ENCODE measurements around the gene PPP3R1. TPM values are rescaled to one million over a fixed set of nuclear protein-coding genes. Genes with fewer than 3 reads are reported as not detected.

PPP3R1 gene
- total RNA-seq, 1 experiment from 2014 or later, result 70.9 TPM

DNA sequence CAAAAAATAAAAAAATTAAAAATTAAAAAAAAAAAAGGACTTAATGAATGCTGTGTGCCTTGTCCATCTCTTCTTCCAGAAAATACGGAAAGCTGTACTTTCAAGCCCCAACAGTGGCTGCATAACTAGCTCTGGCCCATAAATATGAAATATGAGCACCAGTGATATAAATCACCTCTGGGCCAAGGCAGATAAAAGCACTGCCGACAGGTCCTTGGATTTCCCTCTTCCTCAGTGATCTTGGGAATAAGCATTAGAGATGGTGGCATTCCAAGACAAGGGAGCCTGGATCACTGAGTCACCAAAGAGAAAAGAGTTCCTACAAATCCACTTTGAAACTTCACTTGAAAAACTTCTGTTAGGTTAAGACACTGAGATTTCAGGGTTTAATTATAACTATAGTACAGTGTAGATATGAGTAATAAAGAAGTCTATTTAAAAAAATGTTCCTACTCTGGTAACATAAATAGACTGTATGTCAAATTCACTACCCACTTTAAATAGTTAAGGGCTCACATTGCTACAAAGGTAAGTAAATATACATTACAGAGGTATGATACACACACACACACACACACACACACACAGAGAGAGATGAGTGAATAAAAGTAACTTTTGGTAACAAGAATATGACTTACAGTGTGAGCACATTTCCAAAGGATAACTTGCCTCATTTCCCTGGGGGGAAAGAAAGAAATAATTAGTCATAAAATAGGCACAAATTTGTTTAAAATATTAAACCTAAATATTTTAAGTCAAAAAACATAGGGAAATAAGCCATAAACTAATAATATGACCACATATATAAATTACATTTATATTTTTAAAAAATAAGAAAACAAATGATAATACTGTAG lies 35.6 kb downstream of the PPP3R1 start:
- ChIA-PET POLR2A (interaction anchor here (0.5 kb wide), 1 partner anchor 9 kb away, joined by 3 read pairs; no protein-coding TSS in a partner anchor), CTCF (no interaction called here)
- DNase-seq, result no peak
- Mint-ChIP-seq H3K4me1 (ENCODE audit: low read depth, unreplicated experiment) (peaks cover 21% of the 10 kb centered on the region), H3K27me3 (ENCODE audit: insufficient read depth, unreplicated experiment) (no peaks in the 10 kb centered on the region), H3K4me3 (ENCODE audit: unreplicated experiment) (no peak overlapping the region), H3K27ac (ENCODE audit: unreplicated experiment) (no peak overlapping the region), H3K36me3 (ENCODE audit: insufficient read depth, unreplicated experiment) (peaks cover 25% of the 10 kb centered on the region), H3K9me3 (ENCODE audit: unreplicated experiment) (no peaks in the 10 kb centered on the region)
- Histone ChIP-seq H3K9me3 (no peaks in the 10 kb centered on the region), H3K4me3 (ENCODE audit: low read depth, low read length) (no peak overlapping the region), H3K36me3 (ENCODE audit: control insufficient read depth, insufficient read depth, low read length) (no peaks in the 10 kb centered on the region), H3K4me1 (peaks cover 2% of the 10 kb centered on the region; the same call in 1 of the 2 replicates), H3K27me3 (replicated peaks; ENCODE audit: control insufficient read depth, insufficient read depth, low read length) (no peaks in the 10 kb centered on the region)
- intact Hi-C loops (cut with micrococcal nuclease; ENCODE audit: unreplicated experiment), result no loop called here
- TF ChIP-seq, protein P1, sequence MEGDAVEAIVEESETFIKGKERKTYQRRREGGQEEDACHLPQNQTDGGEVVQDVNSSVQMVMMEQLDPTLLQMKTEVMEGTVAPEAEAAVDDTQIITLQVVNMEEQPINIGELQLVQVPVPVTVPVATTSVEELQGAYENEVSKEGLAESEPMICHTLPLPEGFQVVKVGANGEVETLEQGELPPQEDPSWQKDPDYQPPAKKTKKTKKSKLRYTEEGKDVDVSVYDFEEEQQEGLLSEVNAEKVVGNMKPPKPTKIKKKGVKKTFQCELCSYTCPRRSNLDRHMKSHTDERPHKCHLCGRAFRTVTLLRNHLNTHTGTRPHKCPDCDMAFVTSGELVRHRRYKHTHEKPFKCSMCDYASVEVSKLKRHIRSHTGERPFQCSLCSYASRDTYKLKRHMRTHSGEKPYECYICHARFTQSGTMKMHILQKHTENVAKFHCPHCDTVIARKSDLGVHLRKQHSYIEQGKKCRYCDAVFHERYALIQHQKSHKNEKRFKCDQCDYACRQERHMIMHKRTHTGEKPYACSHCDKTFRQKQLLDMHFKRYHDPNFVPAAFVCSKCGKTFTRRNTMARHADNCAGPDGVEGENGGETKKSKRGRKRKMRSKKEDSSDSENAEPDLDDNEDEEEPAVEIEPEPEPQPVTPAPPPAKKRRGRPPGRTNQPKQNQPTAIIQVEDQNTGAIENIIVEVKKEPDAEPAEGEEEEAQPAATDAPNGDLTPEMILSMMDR (IDR thresholded peaks at IDR 0.05; ENCODE audit: insufficient read depth in 1 of 2, low read depth in 1 of 2, low read length in 1 of 2, severe bottlenecking in 1 of 2, unreplicated experiment in 1 of 2), result no peak
- no TSS peak for BruUV-seq (replicated peaks)

DNA sequence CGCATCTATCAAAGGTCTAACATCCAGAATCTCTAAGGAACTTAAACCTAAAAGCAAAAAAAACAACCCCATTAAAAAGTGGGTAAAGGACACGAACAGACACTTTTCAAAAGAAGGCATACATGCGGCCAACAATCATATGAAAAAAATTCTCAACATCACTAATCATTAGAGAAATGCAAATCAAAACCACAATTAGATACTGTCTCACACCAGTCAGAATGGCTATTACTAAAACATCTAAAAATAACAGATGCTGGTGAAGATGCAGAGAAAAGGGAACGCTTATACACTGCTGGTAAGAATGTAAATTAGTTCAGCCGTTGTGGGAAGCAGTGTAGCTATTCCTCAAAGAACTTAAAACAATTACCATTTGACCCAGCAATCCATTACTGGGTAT lies 38.0 kb downstream of the PPP3R1 start:
- peaks cover 22% of the 10 kb centered on the region for H3K36me3 Mint-ChIP-seq (ENCODE audit: insufficient read depth, unreplicated experiment)
- no TSS peak for BruUV-seq (replicated peaks)
- no peak overlapping the region for H3K4me3 ChIP-seq (ENCODE audit: low read depth, low read length)
- DNase-seq, result no peak
- ChIA-PET POLR2A (no interaction called here), CTCF (no interaction called here)
- H3K9me3 Mint-ChIP-seq (ENCODE audit: unreplicated experiment), result no peaks in the 10 kb centered on the region
- H3K4me1 ChIP-seq, result peaks cover 4% of the 10 kb centered on the region; the same call in 1 of the 2 replicates
- no peak overlapping the region for H3K4me3 Mint-ChIP-seq (ENCODE audit: unreplicated experiment)
- H3K9me3 ChIP-seq, result no peaks in the 10 kb centered on the region
- peaks cover 27% of the 10 kb centered on the region for H3K4me1 Mint-ChIP-seq (ENCODE audit: low read depth, unreplicated experiment)
- H3K27me3 Mint-ChIP-seq (ENCODE audit: insufficient read depth, unreplicated experiment), result no peaks in the 10 kb centered on the region
- TF ChIP-seq, protein P1 (IDR thresholded peaks at IDR 0.05; ENCODE audit: insufficient read depth in 1 of 2, low read depth in 1 of 2, low read length in 1 of 2, severe bottlenecking in 1 of 2, unreplicated experiment in 1 of 2), result no peak
- H3K36me3 ChIP-seq (ENCODE audit: control insufficient read depth, insufficient read depth, low read length), result no peaks in the 10 kb centered on the region
- intact Hi-C loops (cut with micrococcal nuclease; ENCODE audit: unreplicated experiment), result no loop called here
- no peak overlapping the region for H3K27ac Mint-ChIP-seq (ENCODE audit: unreplicated experiment)
- H3K27me3 ChIP-seq (replicated peaks; ENCODE audit: control insufficient read depth, insufficient read depth, low read length), result no peaks in the 10 kb centered on the region

DNA sequence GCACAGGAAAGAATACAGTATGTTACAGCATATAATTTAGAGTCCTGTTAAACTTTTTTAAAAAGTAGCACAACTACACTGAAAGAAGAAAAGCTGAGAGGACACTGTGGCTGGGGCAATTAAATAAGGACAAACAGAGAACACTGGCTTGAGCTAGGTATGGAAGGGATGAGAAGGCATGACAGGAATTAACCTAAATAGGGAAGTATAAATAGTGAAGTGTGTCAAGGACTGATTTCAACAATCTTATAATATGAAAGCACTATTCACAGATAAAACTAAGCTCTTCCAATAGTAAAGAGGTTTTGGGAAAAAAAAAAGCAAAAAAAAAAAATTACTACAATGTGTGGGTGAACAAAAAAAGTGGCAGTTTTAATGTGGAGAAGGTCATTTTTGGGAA lies 45.5 kb downstream of the PPP3R1 start:
- no peak overlapping the region for H3K4me3 Mint-ChIP-seq (ENCODE audit: unreplicated experiment)
- POLR2A ChIA-PET, result interaction anchor here (1.0 kb wide), 1 partner anchor 46 kb away, joined by 3 read pairs; the partner anchor contains the start of gene PPP3R1
- H3K4me1 Mint-ChIP-seq (ENCODE audit: low read depth, unreplicated experiment), result peaks cover 19% of the 10 kb centered on the region

More for the DNA sequence above, 45.5 kb downstream of the PPP3R1 start:
- BruUV-seq (replicated peaks), result no TSS peak
- intact Hi-C loops (cut with micrococcal nuclease; ENCODE audit: unreplicated experiment), result no loop called here
- no peak for DNase-seq
- H3K27ac Mint-ChIP-seq (ENCODE audit: unreplicated experiment), result no peak overlapping the region
- H3K36me3 ChIP-seq (ENCODE audit: control insufficient read depth, insufficient read depth, low read length), result no peaks in the 10 kb centered on the region; the same call in 1 of the 2 replicates
- H3K27me3 ChIP-seq (replicated peaks; ENCODE audit: control insufficient read depth, insufficient read depth, low read length), result no peaks in the 10 kb centered on the region
- TF ChIP-seq, protein P1 (IDR thresholded peaks at IDR 0.05; ENCODE audit: insufficient read depth in 1 of 2, low read depth in 1 of 2, low read length in 1 of 2, severe bottlenecking in 1 of 2, unreplicated experiment in 1 of 2), result no peak
- H3K9me3 Mint-ChIP-seq (ENCODE audit: unreplicated experiment), result no peaks in the 10 kb centered on the region
- CTCF ChIA-PET, result interaction anchor here (1.3 to 1.6 kb wide), 2 partner anchors 10 to 19 kb away, joined by 3 read pairs; no protein-coding TSS in a partner anchor
- no peak overlapping the region for H3K4me3 ChIP-seq (ENCODE audit: low read depth, low read length)
- peaks cover 21% of the 10 kb centered on the region for H3K36me3 Mint-ChIP-seq (ENCODE audit: insufficient read depth, unreplicated experiment)
- 0 out of 2 replicates have a peak, but pooled peaks cover 3% of the 10 kb centered on the region for H3K4me1 ChIP-seq
- no peaks in the 10 kb centered on the region for H3K9me3 ChIP-seq
- H3K27me3 Mint-ChIP-seq (ENCODE audit: insufficient read depth, unreplicated experiment), result no peaks in the 10 kb centered on the region
